GM23338 (cell line): ENCODE data around the gene KAZN.

Experiments used
- CREB1 ChIP-seq: fragments of 250-450 bp; sonication (Bioruptor Pico); IDR thresholded peaks from 2 replicates; pipeline ENCODE4 v1.5.0; 2020; ENCODE audit warnings: low read depth, mild to moderate bottlenecking, moderate library complexity
- EZH2 ChIP-seq: fragments of 200-600 bp; sonication (generic); IDR thresholded peaks from one replicate; pipeline ENCODE4 v1.8.0; 2017; ENCODE audit warnings: antibody characterized with exemption, mild to moderate bottlenecking, low read depth; ENCODE audit not compliant: unreplicated experiment
- POLR2AphosphoS5 ChIP-seq: IDR thresholded peaks from 2 replicates; pipeline ENCODE4 v1.6.1; 2016; ENCODE audit warnings: antibody characterized with exemption, low read depth
- TF ChIP-seq, protein P1 (sequence below), 2 experiments: fragments of 200-600 bp in 1 of 2; sonication (generic) in 1 of 2; conservative IDR thresholded peaks; 2 replicates each; pipeline versions ENCODE4 v1.5.1 to v1.6.1; 2016 to 2017; ENCODE audit warnings: antibody characterized with exemption in 2 of 2, low read depth in 2 of 2, mild to moderate bottlenecking in 2 of 2, moderate library complexity in 1 of 2
- TF ChIP-seq, protein P2 (sequence below): IDR thresholded peaks from one replicate; pipeline ENCODE4 v1.6.1; 2018; ENCODE audit warnings: antibody characterized with exemption; ENCODE audit not compliant: unreplicated experiment

DNA sequence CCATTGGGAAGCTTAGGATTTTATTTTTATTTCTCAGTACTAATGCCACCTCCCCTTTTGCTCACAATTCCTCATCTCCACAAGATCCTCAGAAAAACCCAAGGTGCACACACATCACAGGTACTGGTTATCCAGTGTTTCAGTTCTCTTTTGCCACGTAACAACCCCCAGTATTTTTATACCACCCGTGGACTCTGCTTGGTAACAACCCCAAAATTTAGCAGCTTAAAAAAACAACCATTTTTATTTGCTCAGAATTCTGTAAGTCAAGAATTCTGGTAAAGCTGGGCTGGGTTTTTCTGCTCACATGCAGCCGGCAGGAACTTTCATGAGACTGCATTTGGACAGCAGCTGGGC lies 180.0 kb downstream of the KAZN start:
- TF ChIP-seq CREB1 (CRISPR knock-in tag) (no peak), EZH2 (no peak), POLR2AphosphoS5 (no peak)
- TF ChIP-seq, protein P1, sequence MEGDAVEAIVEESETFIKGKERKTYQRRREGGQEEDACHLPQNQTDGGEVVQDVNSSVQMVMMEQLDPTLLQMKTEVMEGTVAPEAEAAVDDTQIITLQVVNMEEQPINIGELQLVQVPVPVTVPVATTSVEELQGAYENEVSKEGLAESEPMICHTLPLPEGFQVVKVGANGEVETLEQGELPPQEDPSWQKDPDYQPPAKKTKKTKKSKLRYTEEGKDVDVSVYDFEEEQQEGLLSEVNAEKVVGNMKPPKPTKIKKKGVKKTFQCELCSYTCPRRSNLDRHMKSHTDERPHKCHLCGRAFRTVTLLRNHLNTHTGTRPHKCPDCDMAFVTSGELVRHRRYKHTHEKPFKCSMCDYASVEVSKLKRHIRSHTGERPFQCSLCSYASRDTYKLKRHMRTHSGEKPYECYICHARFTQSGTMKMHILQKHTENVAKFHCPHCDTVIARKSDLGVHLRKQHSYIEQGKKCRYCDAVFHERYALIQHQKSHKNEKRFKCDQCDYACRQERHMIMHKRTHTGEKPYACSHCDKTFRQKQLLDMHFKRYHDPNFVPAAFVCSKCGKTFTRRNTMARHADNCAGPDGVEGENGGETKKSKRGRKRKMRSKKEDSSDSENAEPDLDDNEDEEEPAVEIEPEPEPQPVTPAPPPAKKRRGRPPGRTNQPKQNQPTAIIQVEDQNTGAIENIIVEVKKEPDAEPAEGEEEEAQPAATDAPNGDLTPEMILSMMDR (conservative IDR thresholded peaks at IDR 0.05; ENCODE audit: low read depth in 2 of 2): no peak
- TF ChIP-seq, protein P2, sequence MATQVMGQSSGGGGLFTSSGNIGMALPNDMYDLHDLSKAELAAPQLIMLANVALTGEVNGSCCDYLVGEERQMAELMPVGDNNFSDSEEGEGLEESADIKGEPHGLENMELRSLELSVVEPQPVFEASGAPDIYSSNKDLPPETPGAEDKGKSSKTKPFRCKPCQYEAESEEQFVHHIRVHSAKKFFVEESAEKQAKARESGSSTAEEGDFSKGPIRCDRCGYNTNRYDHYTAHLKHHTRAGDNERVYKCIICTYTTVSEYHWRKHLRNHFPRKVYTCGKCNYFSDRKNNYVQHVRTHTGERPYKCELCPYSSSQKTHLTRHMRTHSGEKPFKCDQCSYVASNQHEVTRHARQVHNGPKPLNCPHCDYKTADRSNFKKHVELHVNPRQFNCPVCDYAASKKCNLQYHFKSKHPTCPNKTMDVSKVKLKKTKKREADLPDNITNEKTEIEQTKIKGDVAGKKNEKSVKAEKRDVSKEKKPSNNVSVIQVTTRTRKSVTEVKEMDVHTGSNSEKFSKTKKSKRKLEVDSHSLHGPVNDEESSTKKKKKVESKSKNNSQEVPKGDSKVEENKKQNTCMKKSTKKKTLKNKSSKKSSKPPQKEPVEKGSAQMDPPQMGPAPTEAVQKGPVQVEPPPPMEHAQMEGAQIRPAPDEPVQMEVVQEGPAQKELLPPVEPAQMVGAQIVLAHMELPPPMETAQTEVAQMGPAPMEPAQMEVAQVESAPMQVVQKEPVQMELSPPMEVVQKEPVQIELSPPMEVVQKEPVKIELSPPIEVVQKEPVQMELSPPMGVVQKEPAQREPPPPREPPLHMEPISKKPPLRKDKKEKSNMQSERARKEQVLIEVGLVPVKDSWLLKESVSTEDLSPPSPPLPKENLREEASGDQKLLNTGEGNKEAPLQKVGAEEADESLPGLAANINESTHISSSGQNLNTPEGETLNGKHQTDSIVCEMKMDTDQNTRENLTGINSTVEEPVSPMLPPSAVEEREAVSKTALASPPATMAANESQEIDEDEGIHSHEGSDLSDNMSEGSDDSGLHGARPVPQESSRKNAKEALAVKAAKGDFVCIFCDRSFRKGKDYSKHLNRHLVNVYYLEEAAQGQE: no peak
